Cardiac fibroblast (primary cell): ENCODE results near the gene CD55.

ENCODE experiments used
- DNase-seq, 2 donors: peaks; one replicate each; pipeline versions ENCODE4 v3.0.0 to v3.0.0-alpha.2; 2010; ENCODE audit warnings: low read depth in 2 of 2
- H3K4me3 ChIP-seq, 2 donors: replicated peaks in 1 of 2; 1 replicate in 1 of 2; 2 replicates in 1 of 2; pipeline ENCODE4 v1.5.1; 2011; ENCODE audit warnings: low read depth in 2 of 2, low read length in 2 of 2, mild to moderate bottlenecking in 2 of 2, moderate library complexity in 1 of 2
- TF ChIP-seq, protein P1 (sequence below): IDR thresholded peaks from one replicate; pipeline ENCODE4 v1.5.1; 2011; ENCODE audit warnings: low read depth, mild to moderate bottlenecking, low read length, inconsistent platforms

CD55 gene

GRCh38 chr1:207291723-207292122 lies 29.8 kb upstream of the CD55 start:
- H3K4me3 ChIP-seq = no peak overlapping the region
- TF ChIP-seq, protein P1, sequence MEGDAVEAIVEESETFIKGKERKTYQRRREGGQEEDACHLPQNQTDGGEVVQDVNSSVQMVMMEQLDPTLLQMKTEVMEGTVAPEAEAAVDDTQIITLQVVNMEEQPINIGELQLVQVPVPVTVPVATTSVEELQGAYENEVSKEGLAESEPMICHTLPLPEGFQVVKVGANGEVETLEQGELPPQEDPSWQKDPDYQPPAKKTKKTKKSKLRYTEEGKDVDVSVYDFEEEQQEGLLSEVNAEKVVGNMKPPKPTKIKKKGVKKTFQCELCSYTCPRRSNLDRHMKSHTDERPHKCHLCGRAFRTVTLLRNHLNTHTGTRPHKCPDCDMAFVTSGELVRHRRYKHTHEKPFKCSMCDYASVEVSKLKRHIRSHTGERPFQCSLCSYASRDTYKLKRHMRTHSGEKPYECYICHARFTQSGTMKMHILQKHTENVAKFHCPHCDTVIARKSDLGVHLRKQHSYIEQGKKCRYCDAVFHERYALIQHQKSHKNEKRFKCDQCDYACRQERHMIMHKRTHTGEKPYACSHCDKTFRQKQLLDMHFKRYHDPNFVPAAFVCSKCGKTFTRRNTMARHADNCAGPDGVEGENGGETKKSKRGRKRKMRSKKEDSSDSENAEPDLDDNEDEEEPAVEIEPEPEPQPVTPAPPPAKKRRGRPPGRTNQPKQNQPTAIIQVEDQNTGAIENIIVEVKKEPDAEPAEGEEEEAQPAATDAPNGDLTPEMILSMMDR = no peak
- DNase-seq = no peak

GRCh38 chr1:207298186-207298585 lies 23.3 kb upstream of the CD55 start:
- TF ChIP-seq, protein P1 = no peak

DNA sequence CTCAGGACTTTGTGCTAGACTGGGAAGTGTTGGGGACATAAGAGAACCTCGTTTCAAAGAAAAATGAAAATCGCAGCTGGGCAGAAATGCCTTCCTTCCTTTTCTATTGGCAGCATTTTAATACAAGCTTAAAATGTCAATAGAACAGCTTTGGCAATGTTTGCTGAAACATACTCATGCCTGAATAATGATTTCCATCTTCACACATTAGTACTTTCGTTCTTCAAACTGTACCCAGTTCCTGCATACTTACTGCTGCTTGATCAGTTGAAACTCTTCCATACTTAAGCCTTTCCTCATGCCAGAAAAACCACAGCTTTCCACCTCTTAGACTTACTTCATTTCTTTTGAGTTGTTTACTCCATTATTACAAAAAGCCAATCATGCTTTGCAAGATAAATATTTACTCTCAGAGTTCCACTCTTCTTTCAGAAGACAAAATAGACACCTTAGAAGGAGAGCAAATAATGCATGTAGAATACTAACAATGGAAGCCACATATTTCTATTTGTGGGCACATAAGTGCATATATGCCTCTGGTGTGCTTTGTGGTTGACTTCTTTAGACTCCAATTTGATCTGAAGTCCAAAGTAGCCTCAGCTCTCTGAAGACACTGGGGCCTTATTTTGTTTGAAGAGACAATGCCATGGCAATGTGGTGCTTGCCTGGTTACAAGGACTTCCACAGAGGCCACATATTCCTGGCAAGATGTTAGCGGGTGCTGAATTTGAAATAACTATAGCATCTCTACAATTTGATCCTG lies 22.7 kb upstream of the CD55 start:
- TF ChIP-seq, protein P1 = no peak
- H3K4me3 ChIP-seq = no peak overlapping the region

More at GRCh38 chr1:207298186-207298585, 23.3 kb upstream of the CD55 start:
- H3K4me3 ChIP-seq = no peak overlapping the region
- DNase-seq = no peak

GRCh38 chr1:207300970-207301369 lies 20.5 kb upstream of the CD55 start:
- TF ChIP-seq, protein P1 = no peak
- DNase-seq = no peak
- H3K4me3 ChIP-seq = no peak overlapping the region

More for the DNA sequence above, 22.7 kb upstream of the CD55 start:
- no peak for DNase-seq

- no peak overlapping the region for H3K4me3 ChIP-seq
- peak; percentile 34 to 48 for DNase-seq
- TF ChIP-seq, protein P1 = no peak
Measured at GRCh38 chr1:207302618-207303393, 18.7 kb upstream of the CD55 start.

DNA sequence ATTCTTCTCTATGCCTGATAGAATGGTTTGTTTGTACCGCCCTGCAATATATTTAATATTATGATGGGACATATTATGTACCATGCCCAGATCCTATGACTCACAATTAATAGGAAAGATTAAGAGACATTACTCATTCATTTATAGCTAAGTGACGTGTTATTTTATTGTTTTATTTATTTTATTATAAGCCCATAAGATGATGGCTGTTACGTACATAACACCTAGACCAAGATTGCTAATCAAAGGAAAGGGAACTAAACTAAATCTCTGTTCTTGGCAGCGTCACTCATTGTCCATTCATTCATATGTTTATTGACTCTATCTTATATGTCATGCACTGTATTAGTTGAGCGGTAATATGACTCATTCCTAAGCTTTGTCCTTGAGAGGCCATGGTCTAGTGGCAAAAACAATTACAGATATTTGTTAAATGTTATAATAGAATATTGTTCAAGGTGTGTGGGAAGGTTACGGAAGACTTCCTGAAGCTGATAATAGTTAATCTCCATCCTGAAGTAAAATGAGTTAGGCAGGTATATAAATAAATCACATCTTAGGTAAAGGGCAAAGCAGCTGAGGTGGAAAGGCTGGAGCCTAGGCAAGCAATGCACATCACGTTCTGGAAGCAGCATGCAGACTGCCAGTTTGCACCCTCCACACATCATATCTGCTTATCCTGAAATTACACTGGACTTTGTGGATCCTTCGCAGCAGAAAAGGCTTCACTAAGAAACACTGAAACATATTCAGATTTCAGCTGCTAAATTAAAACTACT lies 16.6 kb upstream of the CD55 start:
- TF ChIP-seq, protein P1 = no peak
- no peak overlapping the region for H3K4me3 ChIP-seq
- peak; percentile 30 to 65 for DNase-seq
